Left colon (tissue), 2 donors: ENCODE measurements around the gene THRB. TPM values are rescaled to one million over a fixed set of nuclear protein-coding genes. Genes with fewer than 3 reads are reported as not detected.

Experiments used
- ATAC-seq: fragments of 200-7000 bp; cut with Tn5 transposase; one replicate; pipeline ENCODE4 v1.9.1; 2020; ENCODE audit warnings: mild to moderate bottlenecking, moderate library complexity
- DNase-seq, 2 donors: peaks; one replicate each; pipeline ENCODE4 v3.0.0-alpha.2; 2020
- intact Hi-C, 2 donors: fragments of 100-400 bp; cut with DNase I in 1 of 2; cut with micrococcal nuclease in 1 of 2; formaldehyde crosslinking; loops; one replicate each; pipeline versions ENCODE4 v1.11.2 to v1.14.0; 2022; cut with DNase I, micrococcal nuclease
- total RNA-seq, 2 donors: library from RNA; stranded (reverse); fragmentation: NEBNext Ultra II Directional; extraction: Animal tissue kit (Norgen Biotek cat#: 25700); gene quantifications; one replicate each; pipeline ENCODE4 v1.2.1, GENCODE V29; 2021
- donor health status: DM: no; HTN: no; CAD: no.
- donor health status: DM: yes; HTN: yes; CAD: no.

The THRB gene
- total RNA-seq, 2 donors from 2014 or later: 26.2 to 33.7 TPM

GRCh38 chr3:24160424-24161095 is 334.1 kb downstream of the THRB start:
- DNase-seq (no peak), ATAC-seq (no peak)
- intact Hi-C loops: no loop called here

GRCh38 chr3:24158761-24159454 is 335.7 kb downstream of the THRB start:
- no peak for ATAC-seq
- intact Hi-C loops: no loop called here

GRCh38 chr3:24157106-24157505 is 337.5 kb downstream of the THRB start:
- DNase-seq: no peak
- ATAC-seq: no peak
- intact Hi-C loops: no loop called here

More at GRCh38 chr3:24158761-24159454, 335.7 kb downstream of the THRB start:
- DNase-seq: no peak

- DNase-seq (no peak), ATAC-seq (no peak)
- intact Hi-C loops: no loop called here
Measured at GRCh38 chr3:24156466-24156865, 338.2 kb downstream of the THRB start.

- ATAC-seq (no peak), DNase-seq (no peak)
- intact Hi-C loops: no loop called here
Measured at GRCh38 chr3:24155276-24155675, 339.4 kb downstream of the THRB start.

- ATAC-seq (no peak), DNase-seq (no peak)
- intact Hi-C loops: no loop called here
Measured at GRCh38 chr3:24154781-24155180, 339.9 kb downstream of the THRB start.

GRCh38 chr3:24154013-24154695 is 340.5 kb downstream of the THRB start:
- ATAC-seq: no peak
- intact Hi-C loops: no loop called here

GRCh38 chr3:24151594-24151993 is 343.1 kb downstream of the THRB start:
- intact Hi-C loops: no loop called here
- no peak for ATAC-seq
- no peak for DNase-seq

More at GRCh38 chr3:24154013-24154695, 340.5 kb downstream of the THRB start:
- no peak for DNase-seq

GRCh38 chr3:24149032-24149431 is 345.6 kb downstream of the THRB start:
- ATAC-seq: no peak
- no peak for DNase-seq
- intact Hi-C loops: no loop called here

- ATAC-seq: no peak
- DNase-seq: no peak
- intact Hi-C loops: no loop called here
Measured at GRCh38 chr3:24145981-24146822, 348.4 kb downstream of the THRB start.

- no peak for ATAC-seq
- DNase-seq: no peak
- intact Hi-C loops: no loop called here
Measured at GRCh38 chr3:24145481-24145880, 349.2 kb downstream of the THRB start.

- no peak for DNase-seq
- intact Hi-C loops: no loop called here
- ATAC-seq: no peak
Measured at GRCh38 chr3:24142127-24142526, 352.5 kb downstream of the THRB start.

- no peak for DNase-seq
- intact Hi-C loops: no loop called here
Measured at GRCh38 chr3:24141548-24141947, 353.1 kb downstream of the THRB start.

GRCh38 chr3:24139463-24140412 is 354.9 kb downstream of the THRB start:
- intact Hi-C loops: no loop called here

More at GRCh38 chr3:24141548-24141947, 353.1 kb downstream of the THRB start:
- ATAC-seq: no peak

GRCh38 chr3:24138876-24139256 is 355.8 kb downstream of the THRB start:
- no peak for ATAC-seq
- intact Hi-C loops: no loop called here
- DNase-seq: no peak

More at GRCh38 chr3:24139463-24140412, 354.9 kb downstream of the THRB start:
- ATAC-seq (no peak), DNase-seq (no peak)

- peak; percentile 45 for ATAC-seq
- intact Hi-C loops: no loop called here
- peak in 1 of 2 donors; percentile 9 for DNase-seq
Measured at GRCh38 chr3:24137958-24138875, 356.4 kb downstream of the THRB start.

GRCh38 chr3:24137334-24137733 is 357.3 kb downstream of the THRB start:
- DNase-seq: no peak
- intact Hi-C loops: no loop called here
- peak; percentile 87 for ATAC-seq
